HG03558 (cell line): ENCODE measurements around the gene ST3GAL3.

Experiments
- ATAC-seq: cut with Tn5 transposase; IDR thresholded peaks from one replicate; pipeline ENCODE4 v1.9.1; 2021; ENCODE audit warnings: moderate number of reproducible peaks; ENCODE audit not compliant: unreplicated experiment; ENCODE audit errors: extremely low read depth

ST3GAL3 gene

DNA sequence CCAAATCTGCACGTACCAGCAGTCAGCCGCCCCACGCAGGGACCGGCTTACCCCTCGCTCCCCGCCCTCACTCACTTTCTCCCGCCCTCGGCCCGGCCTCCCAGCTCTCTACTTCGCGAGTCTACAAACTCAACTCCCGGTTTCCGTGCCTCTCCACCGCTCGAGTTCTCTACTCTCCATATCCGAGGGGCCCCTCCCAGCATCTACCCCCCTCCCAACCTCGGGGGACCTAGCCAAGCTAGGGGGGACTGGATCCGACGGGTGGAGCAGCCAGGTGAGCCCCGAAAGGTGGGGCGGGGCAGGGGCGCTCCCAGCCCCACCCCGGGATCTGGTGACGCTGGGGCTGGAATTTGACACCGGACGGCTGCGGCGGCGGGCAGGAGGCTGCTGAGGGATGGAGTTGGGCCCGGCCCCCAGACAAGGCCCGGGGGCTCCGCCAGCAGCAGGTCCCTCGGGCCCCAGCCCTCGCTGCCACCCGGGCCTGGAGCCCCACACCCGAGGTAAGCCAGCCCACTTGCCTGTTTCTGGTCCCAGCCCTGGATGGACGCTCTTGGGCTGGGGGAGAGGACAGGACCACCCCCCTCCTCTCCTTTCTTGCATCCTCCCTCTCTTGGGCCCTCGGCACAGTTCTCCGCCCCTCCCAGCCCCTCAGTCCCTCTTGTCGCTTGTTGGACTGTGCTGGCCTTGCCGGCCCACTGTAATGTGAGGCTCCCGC, 226.2 kb downstream of the ST3GAL3 start, which contains the start of gene ARTN:
ARTN (plus strand) TSS at position 416 of the 715 bp plus-strand sequence. CDS start 1,856 bp downstream, outside the sequence.
- no peak for ATAC-seq

DNA sequence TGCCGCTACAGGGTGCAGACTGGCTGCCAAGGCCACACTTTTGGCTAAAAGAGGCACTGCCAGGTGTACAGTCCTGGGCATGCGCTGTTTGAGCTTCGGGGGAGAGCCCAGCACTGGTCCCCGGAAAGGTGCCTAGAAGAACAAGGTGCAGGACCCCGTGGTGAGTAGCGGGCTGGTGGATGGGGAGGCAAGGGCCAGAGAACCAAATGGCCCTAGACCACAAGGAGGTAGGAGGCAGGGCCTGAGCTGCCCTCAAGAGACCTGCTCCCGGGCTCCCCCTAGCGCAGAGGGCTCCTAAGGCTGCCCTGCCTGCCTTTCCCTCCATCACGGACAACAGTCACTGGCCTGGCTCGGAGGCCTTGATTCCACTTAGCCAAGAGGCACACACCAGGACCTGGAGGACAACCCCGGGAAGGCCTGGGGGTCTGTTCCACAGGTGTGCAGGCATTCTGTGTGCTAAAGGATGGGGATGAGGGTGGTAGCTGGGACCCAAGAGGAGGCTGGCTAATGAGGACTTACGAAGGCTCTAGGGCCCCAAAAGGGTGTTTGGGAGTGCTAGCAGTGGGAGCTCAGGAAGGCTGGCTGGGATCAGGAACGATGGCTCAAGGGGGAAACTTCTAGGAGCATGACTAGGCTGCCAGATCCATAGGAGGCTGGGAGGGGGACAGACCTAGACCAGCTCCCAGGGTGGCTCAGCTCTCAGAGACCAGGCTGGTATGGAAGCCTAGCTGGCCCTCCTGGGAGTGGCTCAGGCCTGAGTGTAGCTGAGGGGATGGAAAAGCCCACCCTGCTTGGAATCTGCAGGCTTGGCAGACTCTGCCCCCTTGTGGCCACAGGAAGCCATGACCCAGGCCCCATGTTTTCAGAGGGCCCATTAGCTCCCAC, 227.0 kb downstream of the ST3GAL3 start:
- no peak for ATAC-seq

DNA sequence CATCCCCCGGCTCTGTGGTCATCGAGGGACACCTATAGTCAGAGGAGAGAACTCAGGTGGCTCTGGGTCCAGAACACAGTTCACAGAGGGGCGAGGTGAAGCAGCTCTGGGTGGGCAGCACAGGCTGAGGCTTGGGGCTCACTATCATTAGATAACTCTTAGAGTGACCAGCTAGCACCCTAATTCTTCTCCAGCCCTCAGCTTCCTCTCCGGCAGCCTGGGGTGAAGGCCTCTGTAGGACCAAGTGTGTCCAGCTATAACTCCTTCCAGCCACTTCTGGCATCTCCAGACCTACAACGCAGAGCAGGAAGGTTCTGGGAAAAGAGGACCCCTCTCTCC, 227.6 kb downstream of the ST3GAL3 start:
- no peak for ATAC-seq

DNA sequence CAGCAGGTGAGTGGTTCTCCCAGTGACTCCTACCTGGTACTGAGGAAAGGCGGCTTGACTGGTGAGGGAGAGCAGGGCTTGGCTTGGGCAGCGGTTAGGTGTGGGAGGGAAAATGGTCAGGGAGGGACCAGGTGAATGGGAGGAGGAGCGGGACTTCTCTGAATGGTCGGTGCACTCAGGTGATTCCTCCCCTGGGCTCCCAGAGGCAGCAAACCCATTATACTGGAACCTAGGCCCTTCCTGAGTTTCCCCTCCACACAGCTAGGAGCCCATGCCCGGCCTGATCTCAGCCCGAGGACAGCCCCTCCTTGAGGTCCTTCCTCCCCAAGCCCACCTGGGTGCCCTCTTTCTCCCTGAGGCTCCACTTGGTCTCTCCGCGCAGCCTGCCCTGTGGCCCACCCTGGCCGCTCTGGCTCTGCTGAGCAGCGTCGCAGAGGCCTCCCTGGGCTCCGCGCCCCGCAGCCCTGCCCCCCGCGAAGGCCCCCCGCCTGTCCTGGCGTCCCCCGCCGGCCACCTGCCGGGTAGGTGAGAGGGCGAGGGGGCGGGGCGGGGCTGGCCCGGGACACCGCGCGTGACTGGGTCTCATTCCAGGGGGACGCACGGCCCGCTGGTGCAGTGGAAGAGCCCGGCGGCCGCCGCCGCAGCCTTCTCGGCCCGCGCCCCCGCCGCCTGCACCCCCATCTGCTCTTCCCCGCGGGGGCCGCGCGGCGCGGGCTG, 228.5 kb downstream of the ST3GAL3 start:
- no peak for ATAC-seq

DNA sequence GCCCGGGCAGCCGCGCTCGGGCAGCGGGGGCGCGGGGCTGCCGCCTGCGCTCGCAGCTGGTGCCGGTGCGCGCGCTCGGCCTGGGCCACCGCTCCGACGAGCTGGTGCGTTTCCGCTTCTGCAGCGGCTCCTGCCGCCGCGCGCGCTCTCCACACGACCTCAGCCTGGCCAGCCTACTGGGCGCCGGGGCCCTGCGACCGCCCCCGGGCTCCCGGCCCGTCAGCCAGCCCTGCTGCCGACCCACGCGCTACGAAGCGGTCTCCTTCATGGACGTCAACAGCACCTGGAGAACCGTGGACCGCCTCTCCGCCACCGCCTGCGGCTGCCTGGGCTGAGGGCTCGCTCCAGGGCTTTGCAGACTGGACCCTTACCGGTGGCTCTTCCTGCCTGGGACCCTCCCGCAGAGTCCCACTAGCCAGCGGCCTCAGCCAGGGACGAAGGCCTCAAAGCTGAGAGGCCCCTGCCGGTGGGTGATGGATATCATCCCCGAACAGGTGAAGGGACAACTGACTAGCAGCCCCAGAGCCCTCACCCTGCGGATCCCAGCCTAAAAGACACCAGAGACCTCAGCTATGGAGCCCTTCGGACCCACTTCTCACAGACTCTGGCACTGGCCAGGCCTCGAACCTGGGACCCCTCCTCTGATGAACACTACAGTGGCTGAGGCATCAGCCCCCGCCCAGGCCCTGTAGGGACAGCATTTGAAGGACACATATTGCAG, 229.3 kb downstream of the ST3GAL3 start:
- ATAC-seq: no peak

DNA sequence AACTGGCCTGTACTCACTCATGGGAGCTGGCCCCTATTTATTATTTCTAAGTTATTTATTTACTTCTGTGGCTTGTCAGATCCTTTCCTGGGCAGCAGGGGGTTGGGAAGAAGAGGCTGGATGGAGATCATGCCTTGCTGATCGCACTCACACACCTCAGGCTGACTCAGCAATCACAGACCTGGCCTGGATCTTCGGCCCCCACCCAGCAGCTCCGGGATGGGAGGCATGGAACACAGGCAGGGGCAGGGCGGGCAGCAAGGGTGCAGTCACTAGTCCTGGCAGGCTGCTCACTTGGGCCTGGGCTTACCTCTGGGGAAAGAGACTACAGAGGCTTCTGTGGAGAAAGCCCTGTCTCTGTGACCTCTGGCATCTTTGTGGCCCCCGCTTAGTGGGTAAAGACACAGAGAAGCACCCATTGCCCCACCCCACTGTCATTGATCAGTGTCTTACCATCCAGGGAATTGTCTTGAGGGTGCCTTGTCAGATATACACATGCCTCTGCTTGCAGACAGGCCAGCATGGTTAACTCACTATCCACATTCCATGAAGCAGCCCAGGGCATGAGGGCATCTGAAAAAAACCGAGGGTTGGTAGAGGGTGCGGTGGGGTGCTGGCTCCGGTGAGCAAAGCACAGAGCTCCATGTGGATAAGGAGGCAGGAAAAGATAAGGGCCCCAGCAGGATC, 230.0 kb downstream of the ST3GAL3 start:
- no peak for ATAC-seq

DNA sequence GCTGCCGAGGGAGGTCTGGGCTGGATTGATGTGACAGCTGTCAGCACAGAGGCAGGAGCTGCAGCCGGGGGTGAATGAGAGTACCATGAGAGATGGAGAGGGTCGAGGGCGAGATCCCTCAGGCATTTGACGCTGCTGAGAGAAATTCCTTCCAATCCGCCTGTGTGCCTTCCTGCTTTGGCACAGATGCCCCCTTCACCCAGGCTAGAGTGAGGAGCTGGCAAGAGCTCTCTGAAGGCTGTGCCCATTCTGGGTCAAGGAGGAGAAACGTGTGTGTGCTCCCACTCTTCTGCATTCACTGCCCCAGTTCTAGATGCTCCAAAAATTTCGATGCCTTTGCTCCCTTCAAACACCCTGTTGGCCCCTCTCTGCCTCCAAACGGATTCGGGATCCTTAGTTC, 231.0 kb downstream of the ST3GAL3 start:
- ATAC-seq: no peak

DNA sequence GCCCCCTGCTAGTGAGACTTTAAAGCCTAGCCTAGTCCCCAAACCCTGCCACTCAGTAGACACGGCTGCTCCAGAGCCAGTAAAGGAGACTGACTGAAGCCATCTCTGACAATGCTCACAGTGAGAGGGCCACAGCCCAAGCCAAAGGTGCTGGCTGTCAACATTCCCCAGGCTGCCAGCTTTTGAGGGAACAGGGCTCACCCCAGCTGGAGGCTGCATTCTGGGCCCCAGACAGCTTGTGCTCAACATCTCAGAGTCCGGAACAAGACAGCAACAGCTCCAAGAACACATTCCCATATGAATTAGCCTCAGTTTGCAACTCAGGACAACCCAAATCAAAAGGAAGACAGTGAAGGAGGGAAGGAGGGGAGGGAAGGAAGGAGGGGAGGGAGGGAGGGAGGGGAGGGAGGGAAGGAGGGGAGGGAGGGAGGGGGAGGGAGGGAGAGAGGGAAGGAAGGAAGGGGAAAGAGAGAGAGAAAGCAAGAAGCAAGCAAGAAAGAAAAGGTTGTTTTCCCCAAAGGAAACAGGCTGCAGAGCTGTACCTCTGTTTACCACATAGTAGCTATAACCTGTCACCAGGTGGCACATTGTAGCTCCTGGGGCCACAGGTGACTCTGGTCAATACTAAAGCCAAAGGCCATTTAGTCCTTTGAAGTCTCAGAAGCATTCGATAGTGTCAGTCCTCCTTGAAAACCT, 231.7 kb downstream of the ST3GAL3 start:
- no peak for ATAC-seq

DNA sequence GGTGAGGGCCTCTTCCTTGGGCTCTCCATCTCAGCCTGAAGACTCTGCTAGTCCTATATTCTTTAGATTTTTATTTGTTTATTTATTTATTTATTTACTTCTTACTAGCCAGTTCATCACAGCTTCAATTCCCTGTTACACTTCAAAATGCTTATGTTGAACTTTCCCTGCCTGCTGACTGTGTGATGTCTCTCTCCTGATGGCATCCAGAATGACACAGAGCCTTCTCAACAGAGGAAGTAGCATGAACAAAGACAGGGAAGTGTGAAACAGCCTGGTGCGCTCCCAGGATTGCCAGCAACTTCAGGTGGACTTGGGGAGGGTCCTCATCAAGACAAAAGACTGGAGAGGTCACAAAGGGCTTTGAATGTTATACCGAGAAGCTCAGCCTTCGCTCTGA, 235.1 kb downstream of the ST3GAL3 start:
- no peak for ATAC-seq

DNA sequence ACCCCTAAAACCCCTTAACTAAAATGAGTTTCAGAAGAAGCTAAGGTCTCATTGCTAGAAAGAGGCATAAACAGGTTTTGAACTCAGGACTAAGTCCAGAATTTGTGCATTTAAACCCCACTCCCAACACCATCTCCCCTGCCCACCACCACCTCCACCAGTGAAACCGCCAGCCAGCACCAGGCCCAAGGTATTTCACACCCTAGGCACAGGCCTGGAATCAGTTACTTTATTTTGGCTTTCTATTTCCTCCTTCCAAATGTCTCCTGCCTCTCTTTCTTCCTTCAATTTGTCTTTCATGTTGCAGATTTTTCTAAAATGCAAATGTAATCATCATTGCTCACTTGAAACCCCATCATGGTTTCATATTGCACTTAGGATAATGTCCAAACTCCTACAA, 237.5 kb downstream of the ST3GAL3 start:
- no peak for ATAC-seq

DNA sequence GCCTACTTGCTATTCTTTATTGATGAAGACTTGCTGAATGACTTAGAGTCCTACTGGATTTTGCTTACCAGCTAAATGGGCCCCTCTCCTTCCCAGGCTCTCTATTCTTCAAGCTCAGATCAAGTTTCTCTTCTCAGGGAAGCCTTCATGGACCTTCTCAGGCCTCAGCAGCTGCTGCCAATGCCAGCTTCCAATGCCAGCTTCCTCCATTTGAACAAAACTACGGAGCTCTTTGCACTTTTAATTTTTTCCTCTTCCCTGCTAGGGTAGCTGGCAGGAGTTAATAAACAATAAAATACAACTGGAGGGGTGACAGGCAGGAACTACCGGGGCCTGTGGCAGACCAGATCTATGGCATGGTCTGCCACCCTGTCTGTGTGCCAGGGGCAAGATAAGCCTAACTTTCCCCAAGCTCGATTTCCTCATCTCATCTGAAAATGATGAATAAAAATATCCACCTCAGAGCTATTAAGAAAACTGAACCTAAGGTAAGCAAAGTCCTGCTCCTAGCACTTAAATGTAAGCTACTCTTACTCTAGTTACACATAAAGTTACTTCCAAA, 238.4 kb downstream of the ST3GAL3 start:
- no peak for ATAC-seq

DNA sequence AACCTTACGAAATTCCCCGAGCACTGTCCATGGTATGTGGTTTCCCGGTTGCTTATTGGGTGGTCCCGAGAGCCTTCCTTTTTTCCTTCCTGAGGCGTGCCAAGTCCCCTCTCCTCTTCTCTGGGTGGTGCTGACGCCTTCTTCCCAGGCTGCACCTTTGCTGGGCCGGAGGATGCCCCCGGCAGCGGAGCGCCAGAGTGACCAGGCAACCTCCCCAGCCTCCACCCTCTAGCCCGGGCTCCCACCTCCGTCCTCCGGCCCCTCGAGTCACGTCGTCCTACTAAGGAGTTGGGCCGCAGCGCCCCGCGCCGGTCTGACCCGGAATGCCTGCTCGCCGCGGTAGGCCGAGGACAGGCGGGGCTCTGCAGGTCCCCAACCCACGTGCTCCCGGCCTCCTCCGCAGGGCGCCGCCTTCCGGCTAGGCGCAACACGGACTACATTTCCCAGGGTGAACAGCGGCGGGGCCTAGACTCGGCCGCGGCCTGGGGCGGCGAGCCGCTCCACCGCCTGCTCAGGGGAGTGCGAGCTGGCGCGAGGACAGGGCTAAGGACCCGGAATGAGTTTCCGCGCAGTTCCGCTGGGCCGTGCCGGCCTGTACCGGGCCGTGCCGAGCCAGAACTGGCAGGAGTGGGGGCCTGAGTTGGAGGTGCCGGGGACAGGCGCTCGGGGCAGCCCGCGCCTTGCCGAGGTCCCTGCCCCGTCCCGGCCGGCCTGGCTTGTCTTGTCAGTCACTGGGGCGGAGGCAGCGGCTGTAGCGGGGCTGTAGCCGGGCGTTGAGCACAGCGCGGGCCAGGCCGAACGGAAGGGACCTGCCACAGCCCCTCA, 239.1 kb downstream of the ST3GAL3 start, which contains the start of gene IPO13:
IPO13 (plus strand) TSS at position 715 of the 825 bp plus-strand sequence. CDS start 651 bp downstream, outside the sequence.
- ATAC-seq: peak; percentile 88

DNA sequence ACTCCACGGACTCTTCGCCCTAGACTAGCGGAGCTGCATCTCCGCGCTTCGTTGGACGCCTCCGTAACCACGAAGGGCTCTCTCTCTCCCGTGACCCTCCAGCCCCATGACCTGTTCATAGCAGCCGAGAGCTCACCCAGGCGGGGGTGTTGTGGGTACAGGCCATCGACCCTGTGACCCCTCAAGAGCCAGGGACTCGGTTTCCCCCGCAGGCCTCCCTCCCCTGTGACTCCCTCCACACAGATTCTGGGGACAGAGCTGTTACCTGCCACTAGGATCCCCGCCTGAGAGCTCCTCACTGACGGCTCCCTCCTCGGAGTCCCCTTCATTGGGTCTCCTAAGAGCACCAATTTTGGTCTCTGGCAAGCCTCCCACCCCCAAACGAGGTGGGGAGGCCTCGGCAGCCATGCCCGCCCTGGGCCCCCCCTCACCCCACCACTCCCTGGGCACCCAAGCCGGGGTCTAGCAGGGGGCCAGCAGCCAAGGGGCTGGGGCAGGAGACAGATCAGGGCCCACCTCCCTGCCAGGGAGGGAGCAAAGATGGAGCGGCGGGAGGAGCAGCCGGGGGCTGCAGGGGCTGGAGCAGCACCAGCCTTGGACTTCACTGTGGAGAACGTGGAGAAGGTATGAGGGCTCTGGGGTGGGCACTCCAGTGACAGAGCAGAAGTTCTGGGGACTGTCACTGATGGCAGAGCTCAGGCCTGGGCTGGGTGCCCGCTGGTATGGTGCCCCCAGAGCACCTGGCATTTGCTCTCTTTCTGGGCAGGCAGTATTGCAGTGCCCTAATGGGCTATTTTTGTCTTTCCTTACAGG, 239.9 kb downstream of the ST3GAL3 start:
- no peak for ATAC-seq

DNA sequence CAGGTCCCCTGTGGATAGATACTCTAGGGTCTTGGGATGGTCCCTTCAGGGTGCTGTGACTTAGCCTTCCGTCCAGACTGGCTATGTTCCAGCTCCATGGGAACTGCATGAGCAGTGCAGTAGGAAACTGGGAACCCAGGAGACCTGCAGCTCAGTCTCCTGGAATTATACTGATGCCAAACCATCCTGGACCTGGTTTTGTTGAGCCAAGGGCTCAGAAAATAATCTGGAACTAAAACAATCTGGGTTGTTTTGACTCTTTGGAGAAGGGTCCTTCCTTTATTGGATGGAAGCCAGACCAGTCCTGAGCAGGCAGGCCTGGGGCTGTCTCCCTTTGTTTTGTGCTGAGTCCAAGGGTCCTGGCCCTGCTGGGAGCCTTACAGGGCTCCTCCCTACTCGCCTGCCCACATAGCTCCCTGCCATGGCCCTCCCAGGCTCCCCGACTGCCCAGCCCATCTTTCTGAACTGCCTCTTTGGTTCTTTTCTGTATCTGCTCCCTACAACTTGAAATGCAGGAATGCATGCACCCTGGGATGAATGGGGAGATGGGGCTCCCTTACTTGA, 240.6 kb downstream of the ST3GAL3 start:
- ATAC-seq: no peak

DNA sequence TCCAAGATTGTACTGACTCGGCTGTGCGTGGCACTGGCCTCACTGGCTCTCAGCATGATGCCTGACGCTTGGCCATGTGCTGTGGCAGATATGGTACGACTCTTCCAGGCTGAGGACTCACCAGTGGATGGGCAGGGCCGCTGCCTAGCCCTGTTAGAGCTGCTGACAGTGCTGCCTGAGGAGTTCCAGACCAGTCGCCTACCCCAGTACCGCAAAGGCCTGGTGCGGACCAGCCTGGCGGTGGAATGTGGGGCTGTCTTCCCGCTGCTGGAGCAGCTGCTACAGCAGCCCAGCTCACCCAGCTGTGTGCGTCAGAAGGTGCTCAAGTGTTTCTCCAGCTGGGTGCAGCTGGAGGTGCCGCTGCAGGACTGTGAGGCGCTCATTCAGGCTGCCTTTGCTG, 242.3 kb downstream of the ST3GAL3 start:
- ATAC-seq: no peak

DNA sequence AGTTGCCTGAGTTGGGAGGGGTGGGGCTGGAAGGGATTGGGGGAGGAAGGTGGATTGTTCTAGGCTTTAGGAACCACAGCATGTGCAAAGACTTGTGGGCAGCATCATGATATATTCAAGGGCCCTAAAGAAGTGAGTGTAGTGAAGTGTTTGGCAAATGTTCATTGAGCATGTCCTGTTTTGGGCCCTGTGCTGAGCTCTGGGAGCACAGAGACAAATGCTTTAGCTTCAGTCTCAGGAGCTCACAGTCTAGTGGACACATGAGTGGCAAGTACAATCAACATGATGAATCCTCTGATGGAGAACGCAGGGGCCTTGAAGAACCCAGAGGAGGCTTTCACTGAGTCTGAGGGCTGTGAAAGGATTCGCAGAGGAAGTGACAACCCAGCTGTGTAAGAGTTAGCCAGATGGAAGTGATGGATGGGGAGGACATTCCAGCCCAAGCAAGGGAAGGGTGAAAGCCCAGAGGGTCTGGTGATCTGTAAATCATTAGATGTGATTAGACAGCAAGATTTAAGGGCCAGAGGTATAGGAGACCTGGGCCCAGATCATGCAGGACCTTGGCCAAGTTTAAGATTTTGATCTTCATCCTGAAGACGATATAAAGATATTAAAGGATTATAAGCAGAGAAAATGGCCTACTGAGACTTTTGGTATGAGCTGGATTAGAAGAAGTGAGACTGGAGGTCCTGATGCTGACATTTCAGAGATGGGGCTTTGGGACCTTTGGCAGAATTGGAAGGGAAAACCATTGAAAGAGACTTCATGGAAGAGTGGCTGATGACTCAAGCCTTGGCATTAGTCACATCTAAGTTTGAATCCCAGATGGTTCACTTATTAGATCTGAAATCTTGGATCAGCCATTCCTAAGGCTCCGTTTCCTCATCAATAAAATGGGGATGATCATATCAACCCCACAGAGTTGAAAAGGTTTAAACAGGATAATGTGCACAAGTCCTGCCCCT, 244.0 kb downstream of the ST3GAL3 start:
- no peak for ATAC-seq
